ENCODE results near the gene KIF13A.
"Not testable (repeated sequence)": the region's sequence is repeated elsewhere in the genome, so short reads cannot be mapped to it uniquely, and the experiment has no call there.

Gene KIF13A

DNA sequence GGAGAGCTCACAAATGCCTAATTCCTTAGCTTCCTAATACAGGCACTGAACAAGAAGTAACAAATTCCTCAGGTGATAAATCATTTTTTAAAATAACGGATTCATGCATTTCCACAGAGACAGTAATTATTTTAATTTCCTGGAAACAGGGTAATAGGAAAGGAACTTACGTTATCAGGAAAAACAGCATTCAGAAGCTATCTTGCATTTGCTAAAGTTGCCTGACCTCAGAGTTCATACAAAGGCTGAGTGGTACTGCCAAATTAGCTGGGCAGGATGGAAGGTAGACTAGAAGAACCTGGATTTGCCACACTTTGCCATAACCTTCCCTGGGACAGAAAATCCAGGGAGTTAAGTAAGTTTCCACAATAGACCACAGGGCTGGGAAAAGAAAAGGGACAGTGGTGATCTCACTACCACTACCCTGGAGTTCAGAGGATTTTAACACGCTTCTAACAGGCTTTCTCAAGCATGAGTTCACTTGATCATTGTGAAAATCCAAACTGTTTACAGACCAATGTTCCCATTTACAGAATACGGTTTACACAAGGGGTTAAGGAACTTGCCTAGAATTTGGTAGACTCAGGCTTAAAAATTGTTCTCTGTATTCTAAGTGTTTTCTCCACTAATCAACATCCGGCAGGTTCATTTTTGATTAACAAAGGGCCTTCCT is 57.0 kb downstream of the KIF13A start:
- DNase-seq: no peak

DNA sequence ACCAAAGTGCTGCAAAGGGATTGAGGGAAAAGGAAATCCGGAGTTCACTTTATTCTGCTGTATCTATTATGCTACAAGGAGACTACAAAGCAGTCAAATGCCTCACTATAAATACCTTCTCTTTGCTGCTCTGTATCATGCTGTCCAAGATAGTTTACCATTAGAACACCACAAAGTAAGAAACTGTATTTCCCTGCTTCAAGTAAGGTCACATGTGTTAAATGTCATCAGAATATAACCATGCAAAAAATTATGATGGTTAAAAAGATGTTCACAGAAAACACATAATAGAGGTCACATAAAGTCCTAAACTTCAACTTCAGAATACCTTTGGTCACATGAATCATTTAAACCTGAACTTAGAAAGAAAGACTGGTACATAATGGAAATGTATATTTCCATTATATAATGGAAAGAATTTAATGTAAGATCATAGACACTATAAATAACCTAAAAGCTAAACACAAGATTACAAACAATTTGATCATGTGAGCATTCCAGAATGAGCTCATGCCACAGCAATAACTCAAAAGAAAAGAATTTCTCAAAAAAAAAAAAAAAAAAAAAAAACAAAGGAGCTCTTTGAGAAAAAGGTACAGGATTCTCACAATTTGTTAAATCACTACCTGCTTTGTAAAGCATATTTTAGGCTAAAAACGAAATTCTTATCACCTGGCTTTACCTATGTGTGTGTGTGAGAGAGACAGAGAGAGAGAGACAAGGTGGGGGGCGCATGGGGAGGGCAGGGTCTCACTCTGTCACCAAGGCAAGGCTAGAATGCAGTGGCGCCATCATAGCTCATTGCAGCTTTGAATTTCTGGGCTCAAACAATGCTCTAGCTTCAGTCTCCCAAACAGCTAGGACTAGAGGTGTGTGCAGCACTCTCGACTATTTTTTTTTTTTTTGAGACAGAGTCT is 58.7 kb downstream of the KIF13A start:
- no peak for DNase-seq

DNA sequence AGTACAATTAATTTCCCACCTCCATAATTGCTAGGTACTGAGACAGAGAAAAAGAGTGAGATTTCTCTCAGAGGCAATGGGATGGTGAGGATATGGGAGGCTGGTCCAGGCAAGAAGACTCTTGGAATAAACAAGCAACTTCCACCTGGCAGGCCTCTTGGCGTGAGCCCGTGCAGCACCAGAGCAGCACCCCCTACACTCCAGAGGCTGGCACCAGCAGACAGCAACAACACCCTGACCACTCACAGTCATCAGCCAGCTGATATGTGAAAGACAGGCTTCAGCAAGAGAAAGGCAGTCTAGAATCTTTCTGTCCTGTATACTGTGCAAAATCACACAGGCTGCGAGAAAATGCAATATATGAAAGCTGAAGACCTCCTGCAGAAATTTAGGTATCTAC is 59.7 kb downstream of the KIF13A start:
- no peak for DNase-seq

- no peak for DNase-seq
Measured at GRCh38 chr6:17923401-17923863, 64.0 kb downstream of the KIF13A start.

DNA sequence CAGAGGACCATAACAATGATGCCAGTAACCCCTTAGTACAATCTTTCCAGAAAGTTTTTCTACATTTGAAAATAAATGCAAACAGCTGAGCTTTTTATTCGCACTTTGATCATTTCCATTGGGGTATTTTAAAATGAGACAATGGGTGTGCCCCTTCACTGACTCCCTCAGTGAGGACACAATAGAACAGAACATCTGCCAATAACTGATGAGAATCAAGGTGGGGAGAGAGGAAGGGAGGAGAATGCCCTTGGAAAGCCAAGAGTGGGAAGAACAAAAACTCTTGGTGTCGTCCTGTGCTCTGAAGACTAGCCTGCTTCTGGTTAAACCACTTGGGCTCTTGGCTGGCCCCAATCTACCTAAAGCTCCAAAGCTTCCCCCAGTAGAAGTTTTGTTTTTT is 66.0 kb downstream of the KIF13A start:
- no peak for DNase-seq

DNA sequence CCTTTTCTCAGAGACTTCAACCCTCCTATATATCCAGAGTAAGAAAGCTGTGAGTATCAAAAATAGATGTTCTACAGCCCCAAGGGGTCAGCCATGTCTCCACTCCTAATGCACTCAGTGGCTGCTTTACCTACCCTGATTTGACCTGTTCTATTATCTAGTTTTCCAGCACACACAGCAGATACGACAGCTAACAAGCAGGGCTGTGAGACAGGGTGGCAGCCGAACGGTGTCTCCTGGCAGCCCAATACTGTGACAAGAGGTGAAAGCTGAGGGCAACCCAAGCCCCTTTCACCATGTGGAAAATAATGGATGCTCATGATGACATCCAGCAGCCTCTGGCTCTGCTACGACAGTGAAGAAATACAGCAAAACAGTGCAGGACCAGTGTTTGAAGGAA is 67.9 kb downstream of the KIF13A start:
- no peak for DNase-seq

- no peak for DNase-seq
Measured at GRCh38 chr6:17917837-17918763, 69.3 kb downstream of the KIF13A start.

- no peak for DNase-seq
Measured at GRCh38 chr6:17914651-17915050, 72.8 kb downstream of the KIF13A start.

GRCh38 chr6:17912521-17912920 is 74.9 kb downstream of the KIF13A start:
- no peak for DNase-seq

- DNase-seq: not testable (repeated sequence)
Measured at GRCh38 chr6:17911656-17912055, 75.8 kb downstream of the KIF13A start.

GRCh38 chr6:17910189-17910588 is 77.2 kb downstream of the KIF13A start:
- DNase-seq: no peak

- DNase-seq: no peak
Measured at GRCh38 chr6:17908831-17909230, 78.6 kb downstream of the KIF13A start.

- peak; percentile 8 for DNase-seq
Measured at GRCh38 chr6:17907406-17908229, 79.8 kb downstream of the KIF13A start.

DNA sequence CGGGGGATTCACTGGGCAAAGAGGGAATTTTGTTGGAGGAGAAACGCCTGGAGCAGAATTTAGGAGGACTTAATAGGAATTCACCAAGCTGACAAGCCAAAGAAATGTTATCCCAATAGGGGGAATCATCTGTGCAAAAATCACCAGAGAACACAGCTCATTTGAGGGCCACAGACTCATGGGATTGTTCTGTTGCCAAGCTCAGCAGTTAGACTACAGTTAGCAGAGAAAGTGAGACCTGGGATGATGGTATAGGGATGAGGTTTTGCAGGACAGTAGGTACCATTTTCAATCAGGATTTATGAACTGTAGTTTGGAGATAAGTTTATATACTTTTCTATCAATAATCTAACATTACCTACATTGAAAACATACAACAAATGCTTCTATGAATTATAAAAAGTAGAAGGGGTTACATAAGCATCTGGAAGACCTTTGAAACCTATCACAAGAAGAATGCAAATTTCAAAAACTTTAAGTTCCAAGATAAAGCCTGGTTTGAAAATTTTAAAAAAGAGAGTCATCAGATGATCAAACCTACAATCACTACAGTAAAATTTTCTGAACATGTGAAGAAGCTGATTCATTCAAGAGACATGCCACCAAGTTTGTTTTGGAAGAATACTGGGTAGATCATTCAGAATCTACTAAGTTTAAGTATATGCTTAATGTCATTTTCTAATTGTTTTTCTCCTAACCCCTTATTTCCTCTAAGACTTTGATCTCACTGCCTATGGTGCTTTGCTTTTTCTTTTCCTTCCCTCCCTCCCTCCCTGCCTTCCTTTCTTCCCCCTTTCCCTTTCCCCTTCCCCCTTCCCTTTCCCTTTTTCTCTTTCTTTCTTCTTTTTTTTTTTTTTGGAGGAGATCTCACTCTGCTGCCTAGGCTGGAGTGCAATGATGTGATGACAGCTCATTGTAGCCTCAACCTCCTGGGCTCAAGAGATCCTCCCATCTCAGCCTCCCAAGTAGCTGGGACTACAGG is 81.5 kb downstream of the KIF13A start:
- DNase-seq: no peak

DNA sequence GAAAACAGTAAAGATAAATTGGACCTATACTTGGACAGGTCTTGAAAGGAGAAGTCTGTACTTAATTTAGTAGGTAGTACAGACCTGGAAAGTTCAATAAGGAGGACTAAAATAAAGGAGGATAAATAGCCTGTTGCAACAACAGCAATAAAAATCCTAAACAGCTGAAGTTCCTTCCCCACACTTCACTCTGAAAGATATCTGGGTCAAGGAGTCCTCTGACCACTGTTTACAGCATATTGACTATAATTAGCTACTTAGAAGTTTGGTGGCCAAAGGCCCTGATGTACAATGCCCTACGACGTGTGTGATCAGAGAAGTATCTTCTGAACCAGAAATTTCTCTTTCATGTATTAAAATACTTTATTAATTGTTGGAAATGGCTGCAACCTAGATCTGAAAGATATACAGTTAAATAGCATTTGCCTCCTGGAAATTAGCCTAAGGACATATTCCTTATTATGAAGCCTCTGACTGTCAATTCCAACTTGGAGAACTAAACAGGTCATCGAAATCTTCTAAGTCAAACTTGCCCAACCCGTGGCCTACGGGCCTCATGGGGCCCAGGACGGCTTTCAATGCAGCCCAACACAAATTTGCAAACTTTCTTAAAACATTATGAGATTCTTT is 82.8 kb downstream of the KIF13A start:
- DNase-seq: no peak

- DNase-seq: no peak
Measured at GRCh38 chr6:17902974-17903373, 84.5 kb downstream of the KIF13A start.

DNA sequence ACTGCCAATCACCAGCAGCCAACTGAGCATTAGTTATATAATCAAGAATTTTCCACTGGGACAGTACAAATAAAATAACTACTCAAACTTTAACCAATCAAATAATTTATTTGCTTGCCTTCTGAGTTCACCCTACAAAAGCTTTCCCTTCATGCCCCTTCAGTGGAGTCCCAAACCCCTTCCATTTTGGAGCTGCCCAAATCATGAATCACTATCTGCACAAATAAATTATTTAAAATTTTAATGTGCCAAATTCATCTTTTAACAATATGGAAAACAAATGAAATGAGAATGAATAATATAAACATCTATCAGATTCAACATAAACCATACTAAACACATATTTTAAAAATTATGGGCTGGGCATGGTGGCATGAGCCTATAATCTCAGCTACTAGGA is 85.9 kb downstream of the KIF13A start:
- DNase-seq: no peak

DNA sequence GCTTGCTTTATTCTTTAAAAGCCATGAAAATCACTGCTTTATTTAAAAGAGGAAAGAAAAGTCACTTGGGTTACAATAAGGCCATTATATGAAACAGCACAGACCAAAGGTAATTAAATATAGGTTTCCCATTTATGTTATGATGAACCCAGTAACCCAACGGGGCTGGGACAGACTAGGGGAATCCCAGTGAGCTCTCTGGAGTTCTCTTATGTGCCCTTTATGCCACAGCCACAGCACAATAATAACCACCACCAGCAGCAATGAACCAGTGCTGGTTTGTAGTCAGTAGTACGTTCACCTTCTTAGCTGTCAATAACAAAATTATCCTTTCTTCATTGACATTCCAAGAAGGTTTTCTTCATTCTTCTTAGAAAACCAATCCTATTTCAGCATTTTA is 87.4 kb downstream of the KIF13A start:
- no peak for DNase-seq

DNA sequence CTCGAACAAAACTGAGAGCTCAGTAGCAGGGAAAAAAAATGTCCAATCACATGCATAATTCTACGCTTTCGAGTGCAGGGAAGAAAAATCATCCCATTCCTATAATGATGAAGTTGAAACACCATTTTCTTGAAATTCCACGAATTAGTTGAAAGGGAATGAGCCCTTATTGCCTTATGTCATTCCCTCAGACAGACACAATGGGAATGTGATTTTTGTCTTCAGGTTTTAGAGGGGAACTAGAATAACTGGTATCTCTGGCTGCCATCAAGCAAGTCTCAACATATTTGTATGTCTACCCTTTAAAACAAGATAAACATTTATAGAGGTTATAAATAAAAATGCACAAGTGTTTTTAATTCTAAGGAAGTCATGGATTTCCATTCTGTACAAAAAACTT is 87.9 kb downstream of the KIF13A start:
- no peak for DNase-seq

GRCh38 chr6:17897681-17898080 is 89.8 kb downstream of the KIF13A start:
- DNase-seq: no peak

Data from CD4-positive, alpha-beta T cell treated with Interleukin-4 for 4 hours (primary cell).